Lower leg skin (tissue), 3 donors: ENCODE measurements around the gene LRRC17.

Source experiments
- CTCF ChIP-seq, 3 donors: fragments of 450-650 bp; IDR thresholded peaks; one replicate each; pipeline ENCODE4 v1.5.1; 2016; ENCODE audit warnings: antibody characterized with exemption in 3 of 3, mild to moderate bottlenecking in 3 of 3, moderate library complexity in 2 of 3
- POLR2A ChIP-seq, 2 donors: fragments of 450-650 bp; IDR thresholded peaks; one replicate each; pipeline ENCODE4 v1.6.1; 2016 to 2017; ENCODE audit warnings: antibody characterized with exemption in 2 of 2, mild to moderate bottlenecking in 1 of 2, moderate library complexity in 1 of 2

GRCh38 chr7:102897856-102898531 lies 14.8 kb upstream of the LRRC17 start:
- TF ChIP-seq CTCF (IDR thresholded peaks at IDR 0.05) (no peak), POLR2A (IDR thresholded peaks at IDR 0.05) (no peak)
